K562 (cell line): ENCODE data around the gene ADK. TPM values are rescaled to one million over a fixed set of nuclear protein-coding genes. Genes with fewer than 3 reads are reported as not detected.

Source experiments
- ATAC-seq: fragments of 200-7000 bp; cut with Tn5 transposase; 3 replicates; pipeline ENCODE4 v1.9.1; 2020; ENCODE audit warnings: moderate library complexity
- BruUV-seq: library from RNA; stranded (reverse); fragments of 400-500 nt; replicated peaks from 2 replicates; lab custom pipeline; 2021; lab: Mats Ljungman, UMichigan
- CTCF ChIA-PET: fragments of 300-600 bp; formaldehyde crosslinking; extraction: SDS; loops from one replicate; lab custom pipeline; 2021; ENCODE audit warnings: low intra/inter-chr PET ratio; lab: Yijun Ruan, JAX
- POLR2A ChIA-PET: fragments of 300-600, 350-650 bp; sonication (Branson Sonifier 250); formaldehyde crosslinking; extraction: SDS; loops from one replicate; lab custom pipeline; 2021; ENCODE audit warnings: antibody characterized with exemption, inconsistent platforms; lab: Yijun Ruan, JAX
- DNase-seq, 4 experiments: peaks; one replicate each; pipeline versions ENCODE4 v3.0.0 to v3.0.0-alpha.2; 2011 to 2018; ENCODE audit warnings: low spot score in 3 of 4, mixed read lengths in 3 of 4; ENCODE audit errors: extremely low read depth in 1 of 4
- FAIRE-seq: peaks from 2 replicates; lab custom pipeline; 2011; peaks lifted over from hg19 to GRCh38; lab: Jason Lieb, UNC
- H2AFZ ChIP-seq: 2 replicates; pipeline ENCODE4 v1.6.0; 2011; ENCODE audit warnings: low read depth, low read length, control low read depth, inconsistent platforms
- H3K27ac ChIP-seq: fragments of 200-600 bp; 3 replicates; pipeline ENCODE4 v1.8.0; 2011; ENCODE audit warnings: low read depth, mild to moderate bottlenecking, control low read depth, inconsistent platforms, low read length, moderate library complexity, mixed read lengths; ENCODE audit errors: extremely low read depth
- H3K27me3 ChIP-seq, 2 experiments: fragments of 300-600 bp in 1 of 2; 2 replicates in 1 of 2; 3 replicates in 1 of 2; pipeline versions ENCODE4 v1.6.0 to v1.8.0; 2011; ENCODE audit warnings: inconsistent platforms in 2 of 2, low read length in 2 of 2, mild to moderate bottlenecking in 1 of 2, mixed read lengths in 1 of 2, moderate library complexity in 1 of 2; ENCODE audit not compliant: control insufficient read depth in 2 of 2, insufficient read depth in 2 of 2
- H3K36me3 ChIP-seq: fragments of 300-600 bp; 3 replicates; pipeline ENCODE4 v1.8.0; 2011; ENCODE audit warnings: mild to moderate bottlenecking, low read length, inconsistent platforms; ENCODE audit not compliant: control insufficient read depth, insufficient read depth
- H3K4me1 ChIP-seq, 2 experiments: fragments of 200-600 bp in 1 of 2; replicated peaks in 1 of 2; 2 replicates in 1 of 2; 3 replicates in 1 of 2; pipeline versions ENCODE4 v1.5.1 to v1.8.0; 2011; ENCODE audit warnings: inconsistent platforms in 2 of 2, low read length in 2 of 2, mild to moderate bottlenecking in 1 of 2, mixed read lengths in 1 of 2, moderate library complexity in 1 of 2; ENCODE audit not compliant: control insufficient read depth in 2 of 2, insufficient read depth in 2 of 2
- H3K4me2 ChIP-seq: 2 replicates; pipeline ENCODE4 v1.6.1; 2011; ENCODE audit warnings: low read length, control low read depth, inconsistent platforms, mixed read lengths; ENCODE audit not compliant: insufficient read depth
- H3K4me3 ChIP-seq: fragments of 200-600 bp; sonication (generic), shearing (Covaris generic); 2 replicates; pipeline ENCODE4 v1.5.1; 2016; ENCODE audit warnings: control low read depth, inconsistent platforms
- H3K79me2 ChIP-seq: fragments of 200-600 bp; 3 replicates; pipeline ENCODE4 v1.8.0; 2011; ENCODE audit warnings: low read length, inconsistent platforms; ENCODE audit not compliant: control insufficient read depth, insufficient read depth
- H3K9ac ChIP-seq, 2 experiments: 2 replicates each; pipeline versions ENCODE4 v1.6.0 to v1.6.1; 2011; ENCODE audit warnings: low read depth in 2 of 2, low read length in 2 of 2, control low read depth in 1 of 2, inconsistent platforms in 1 of 2, mild to moderate bottlenecking in 1 of 2, mixed read lengths in 1 of 2; ENCODE audit not compliant: insufficient read depth in 1 of 2
- H3K9me1 ChIP-seq: one replicate; pipeline ENCODE4 v1.6.0; 2011; ENCODE audit warnings: inconsistent platforms, mild to moderate bottlenecking, low read length, moderate library complexity; ENCODE audit not compliant: control insufficient read depth, insufficient read depth
- H3K9me3 ChIP-seq: replicated peaks from 2 replicates; pipeline ENCODE4 v1.5.1; 2011; ENCODE audit warnings: low read depth, low read length, inconsistent platforms; ENCODE audit not compliant: control insufficient read depth, insufficient read depth
- H4K20me1 ChIP-seq: replicated peaks from 2 replicates; pipeline ENCODE4 v1.6.1; 2011; ENCODE audit warnings: low read length, inconsistent platforms, mixed read lengths; ENCODE audit not compliant: control insufficient read depth, insufficient read depth
- ARID4B ChIP-seq: sonication (generic); formaldehyde crosslinking; IDR thresholded peaks from 2 replicates; pipeline ENCODE4 v1.8.0; 2022; ENCODE audit warnings: mild to moderate bottlenecking, missing genetic modification reagents
- CHD2 ChIP-seq: IDR thresholded peaks from 2 replicates; pipeline ENCODE4 v1.6.1; 2011; ENCODE audit warnings: low read depth, low read length
- FOXA3 ChIP-seq, 2 experiments: fragments of 450-650 bp in 1 of 2; sonication (generic) in 1 of 2; formaldehyde crosslinking; IDR thresholded peaks in 1 of 2; conservative IDR thresholded peaks in 1 of 2; 2 replicates each; pipeline versions ENCODE4 v1.4.0 to v1.8.0; 2020 to 2022; ENCODE audit warnings: mild to moderate bottlenecking in 2 of 2, missing genetic modification reagents in 1 of 2
- GABPB2 ChIP-seq: fragments of 250-450 bp; sonication (Bioruptor Pico); conservative IDR thresholded peaks from 2 replicates; pipeline ENCODE4 v1.5.1; 2021; ENCODE audit warnings: mild to moderate bottlenecking
- MYBL2 ChIP-seq, 2 experiments: fragments of 450-650 bp in 1 of 2; sonication (generic) in 1 of 2; formaldehyde crosslinking in 1 of 2; IDR thresholded peaks; 2 replicates each; pipeline versions ENCODE4 v1.6.1 to v1.8.1; 2017 to 2022; ENCODE audit warnings: borderline replicate concordance in 1 of 2, inconsistent platforms in 1 of 2, low read depth in 1 of 2, mild to moderate bottlenecking in 1 of 2, missing genetic modification reagents in 1 of 2, moderate library complexity in 1 of 2
- NCOA1 ChIP-seq: fragments of 450-650 bp; IDR thresholded peaks from 2 replicates; pipeline ENCODE4 v1.6.1; 2016; ENCODE audit warnings: low read depth
- NFXL1 ChIP-seq: fragments of 450-650 bp; formaldehyde crosslinking; IDR thresholded peaks from 2 replicates; pipeline ENCODE4 v1.4.0; 2021; ENCODE audit warnings: mild to moderate bottlenecking
- POLR2B ChIP-seq: fragments of 450-650 bp; IDR thresholded peaks from 2 replicates; pipeline ENCODE4 v1.6.1; 2018; ENCODE audit warnings: low read depth; ENCODE audit not compliant: partially characterized antibody
- TCF15 ChIP-seq: fragments of 250-450 bp; sonication (Bioruptor Pico); IDR thresholded peaks from 2 replicates; pipeline ENCODE4 v1.8.0; 2022; ENCODE audit warnings: moderate library complexity, mild to moderate bottlenecking, inconsistent platforms
- ZC3H8 ChIP-seq: fragments of 450-650 bp; IDR thresholded peaks from 2 replicates; pipeline ENCODE4 v1.6.1; 2017
- ZFPM2 ChIP-seq: fragments of 250-450 bp; sonication (Bioruptor Pico); IDR thresholded peaks from 2 replicates; pipeline ENCODE4 v1.5.1; 2022; ENCODE audit warnings: mild to moderate bottlenecking
- ZNF668 ChIP-seq: fragments of 250-450 bp; sonication (Bioruptor Pico); IDR thresholded peaks from 2 replicates; pipeline ENCODE4 v1.8.0; 2022; ENCODE audit warnings: mild to moderate bottlenecking, inconsistent platforms
- ZSCAN29 ChIP-seq: fragments of 450-650 bp; IDR thresholded peaks from 2 replicates; pipeline ENCODE4 v1.6.1; 2017
- WGBS: fragments of 100-300 bp; shearing (Covaris generic); methylation state at CpG from one replicate; pipeline ENCODE4 v1.1.6; 2016; ENCODE audit warnings: low coverage, mixed read lengths; ENCODE audit not compliant: insufficient coverage; ENCODE audit errors: missing lambda C conversion rate; 5-methylcytosine and 5-hydroxymethylcytosine counted together
- in situ Hi-C: fragments of 300-500 bp; cut with MboI; formaldehyde crosslinking; loops from 4 replicates; pipeline ENCODE4 v1.15.0; 2018; ENCODE audit warnings: inconsistent platforms, mixed read lengths
- intact Hi-C: fragments of 100-400 bp; cut with micrococcal nuclease; formaldehyde crosslinking; loops from 2 replicates; pipeline ENCODE4 v1.14.2; 2022
- polyA plus RNA-seq, 8 experiments: library from polyadenylated mRNA; depleted of rRNA in 4 of 8; stranded (reverse) in 5 of 8; unstranded in 3 of 8; fragments of >200 nt; fragmentation: Nextera tagmentation in 2 of 8; fragmentation: Illumina TruSeq in 1 of 8; extraction: Ambion mirVana in 2 of 8; extraction: Trizol in 1 of 8; gene quantifications; 2 replicates each; pipeline versions ENCODE4 v1.2.1 to v1.2.3, GENCODE V29; 2011 to 2014; ENCODE audit warnings: inconsistent platforms in 1 of 8, missing spikeins in 1 of 8
- total RNA-seq, 7 experiments: library from RNA; depleted of rRNA in 6 of 7; stranded (reverse); fragments of >200 nt in 6 of 7; fragmentation: Illumina TruSeq in 2 of 7; extraction: Trizol in 2 of 7; gene quantifications; 2 replicates each; pipeline versions ENCODE4 v1.2.1 to v1.2.3, GENCODE V29; 2011 to 2021; ENCODE audit warnings: low replicate concordance in 1 of 7

The ADK gene
- total and polyA plus RNA-seq, 9 of the 15 experiments (the other 6 are each of a cell fraction or from before 2014, with no cell fraction given): 54.2 to 97.8 (median 73.6) TPM

GRCh38 chr10:74282848-74283210 is 131.8 kb downstream of the ADK start:
- Histone ChIP-seq H4K20me1 (no peaks in the 10 kb centered on the region), H2AFZ (no peak overlapping the region), H3K79me2 (no peaks in the 10 kb centered on the region), H3K4me3 (no peak overlapping the region), H3K9me1 (no peaks in the 10 kb centered on the region), H3K36me3 (no peaks in the 10 kb centered on the region), H3K4me2 (no peak overlapping the region), H3K9ac (no peak overlapping the region)
- POLR2A ChIA-PET: no interaction called here
- 80% methylated on average over 2 of the region's 2 CpGs for WGBS
- CTCF ChIA-PET: no interaction called here
- TF ChIP-seq ZNF668: no peak
- TF ChIP-seq NFXL1 (CRISPR knock-in tag): no peak
- TF ChIP-seq ZFPM2 (CRISPR knock-in tag): no peak
- no peak for TF ChIP-seq TCF15 (CRISPR knock-in tag)
- TF ChIP-seq ARID4B (CRISPR knock-in tag): no peak
- no peak for TF ChIP-seq GABPB2
- no peak for TF ChIP-seq POLR2B
- no peak for TF ChIP-seq MYBL2 (IDR thresholded peaks at IDR 0.05; ENCODE audit: low read depth)
- TF ChIP-seq MYBL2 (CRISPR knock-in tag; IDR thresholded peaks at IDR 0.05; ENCODE audit: borderline replicate concordance): no peak
- TF ChIP-seq FOXA3 (CRISPR knock-in tag; conservative IDR thresholded peaks at IDR 0.05 in 1 of 2, IDR thresholded peaks at IDR 0.05 in 1 of 2): no peak
- TF ChIP-seq ZSCAN29: no peak
- no peak for TF ChIP-seq NCOA1
- no peak for TF ChIP-seq ZC3H8
- TF ChIP-seq CHD2: no peak
- TF ChIP-seq, all 486 proteins: peak for 0
- no peaks in the 10 kb centered on the region for H3K27me3 ChIP-seq
- FAIRE-seq: no peak
- BruUV-seq: no TSS peak
- in situ Hi-C loops: no loop called here
- H3K9me3 ChIP-seq: no peaks in the 10 kb centered on the region
- DNase-seq: no peak
- no peaks in the 10 kb centered on the region for H3K4me1 ChIP-seq
- no peak overlapping the region for H3K27ac ChIP-seq
- intact Hi-C loops: no loop called here
- no peak for ATAC-seq
